IMR-90 (cell line): ENCODE data around the gene FOXP1. TPM values are rescaled to one million over a fixed set of nuclear protein-coding genes. Genes with fewer than 3 reads are reported as not detected.

ENCODE experiments used
- ATAC-seq: fragments of 200-7000 bp; cut with Tn5 transposase; 2 replicates; pipeline ENCODE4 v1.9.1; 2020; ENCODE audit warnings: low read depth, mild to moderate bottlenecking, moderate library complexity
- BruUV-seq: library from RNA; stranded (reverse); fragments of 400-500 nt; replicated peaks from 2 replicates; lab custom pipeline; 2021; lab: Mats Ljungman, UMichigan
- CTCF ChIA-PET: fragments of 300-600 bp; formaldehyde crosslinking; extraction: SDS; loops from one replicate; lab custom pipeline; 2021; ENCODE audit warnings: antibody characterized with exemption; lab: Yijun Ruan, JAX
- POLR2A ChIA-PET: fragments of 300-600 bp; sonication (Branson Sonifier 250); formaldehyde crosslinking; loops from one replicate; lab custom pipeline; 2022; ENCODE audit warnings: antibody characterized with exemption; ENCODE audit not compliant: unreplicated experiment; lab: Charles Lee
- DNase-seq: peaks from one replicate; pipeline ENCODE4 v3.0.0; 2013
- H2AFZ ChIP-seq: replicated peaks from 2 replicates; pipeline ENCODE3; 2013; ENCODE audit warnings: low read length, mild to moderate bottlenecking; ENCODE audit not compliant: poor library complexity
- H2AK5ac ChIP-seq: 2 replicates; pipeline ENCODE4 v1.6.1; 2013; ENCODE audit warnings: low read depth, low read length, inconsistent platforms
- H2AK9ac ChIP-seq: replicated peaks from 2 replicates; pipeline ENCODE3; 2013; ENCODE audit warnings: mild to moderate bottlenecking, low read depth, low read length, moderate library complexity; ENCODE audit not compliant: poor library complexity
- H2BK120ac ChIP-seq: 2 replicates; pipeline ENCODE4 v1.6.1; 2013; ENCODE audit warnings: low read depth, low read length, inconsistent platforms
- H2BK15ac ChIP-seq: 3 replicates; pipeline ENCODE4 v1.6.1; 2013; ENCODE audit warnings: low read depth, low read length, inconsistent platforms
- H2BK20ac ChIP-seq: 2 replicates; pipeline ENCODE4 v1.6.1; 2013; ENCODE audit warnings: low read depth, mild to moderate bottlenecking, inconsistent platforms, low read length, moderate library complexity
- H2BK5ac ChIP-seq: 2 replicates; pipeline ENCODE4 v1.6.1; 2013; ENCODE audit warnings: mild to moderate bottlenecking, low read depth, low read length, inconsistent platforms; ENCODE audit not compliant: poor library complexity, severe bottlenecking
- H3K14ac ChIP-seq: replicated peaks from 2 replicates; pipeline ENCODE4 v1.6.1; 2013; ENCODE audit warnings: low read depth, low read length, inconsistent platforms
- H3K18ac ChIP-seq: 2 replicates; pipeline ENCODE4 v1.6.1; 2013; ENCODE audit warnings: low read depth, low read length, control low read depth
- H3K23ac ChIP-seq: 2 replicates; pipeline ENCODE4 v1.6.1; 2013; ENCODE audit warnings: low read depth, low read length, inconsistent platforms
- H3K27ac ChIP-seq: 2 replicates; pipeline ENCODE4 v1.5.1; 2013; ENCODE audit warnings: mild to moderate bottlenecking, control low read depth, low read length; ENCODE audit not compliant: insufficient read depth
- H3K27me3 ChIP-seq: 2 replicates; pipeline ENCODE4 v1.6.1; 2013; ENCODE audit warnings: low read length; ENCODE audit not compliant: control insufficient read depth, insufficient read depth
- H3K36me3 ChIP-seq: 2 replicates; pipeline ENCODE4 v1.6.1; 2013; ENCODE audit warnings: low read length, mixed read lengths; ENCODE audit not compliant: control insufficient read depth, insufficient read depth
- H3K4ac ChIP-seq: 2 replicates; pipeline ENCODE4 v1.6.1; 2013; ENCODE audit warnings: low read depth, low read length, inconsistent platforms
- H3K4me1 ChIP-seq: 2 replicates; pipeline ENCODE4 v1.6.1; 2013; ENCODE audit warnings: low read length, mixed read lengths; ENCODE audit not compliant: control insufficient read depth, insufficient read depth
- H3K4me2 ChIP-seq: 2 replicates; pipeline ENCODE4 v1.6.1; 2013; ENCODE audit warnings: low read depth, mild to moderate bottlenecking, control low read depth, low read length, moderate library complexity
- H3K4me3 ChIP-seq: 2 replicates; pipeline ENCODE4 v1.5.1; 2013; ENCODE audit warnings: low read depth, mild to moderate bottlenecking, control low read depth, low read length, moderate library complexity; ENCODE audit not compliant: insufficient read depth
- H3K56ac ChIP-seq: 2 replicates; pipeline ENCODE4 v1.6.1; 2013; ENCODE audit warnings: low read length, inconsistent platforms; ENCODE audit not compliant: insufficient read depth; ENCODE audit errors: extremely low read depth
- H3K79me1 ChIP-seq, 2 experiments: 2 replicates each; pipeline ENCODE4 v1.6.1; 2013; ENCODE audit warnings: low read length in 2 of 2, inconsistent platforms in 1 of 2, low read depth in 1 of 2
- H3K9ac ChIP-seq: 2 replicates; pipeline ENCODE4 v1.6.1; 2013; ENCODE audit warnings: low read depth, low read length, control low read depth
- H3K9me1 ChIP-seq: 2 replicates; pipeline ENCODE4 v1.6.1; 2013; ENCODE audit warnings: low read length, inconsistent platforms; ENCODE audit not compliant: insufficient read depth
- H3K9me3 ChIP-seq: 2 replicates; pipeline ENCODE4 v1.6.1; 2013; ENCODE audit warnings: low read length; ENCODE audit not compliant: control insufficient read depth, insufficient read depth
- H4K20me1 ChIP-seq: 2 replicates; pipeline ENCODE4 v1.6.1; 2013; ENCODE audit warnings: low read length, inconsistent platforms; ENCODE audit not compliant: insufficient read depth
- H4K5ac ChIP-seq: 2 replicates; pipeline ENCODE4 v1.6.1; 2013; ENCODE audit warnings: mild to moderate bottlenecking, low read depth, low read length, control low read depth
- H4K8ac ChIP-seq, 2 experiments: 2 replicates each; pipeline ENCODE4 v1.6.1; 2013; ENCODE audit warnings: low read depth in 2 of 2, low read length in 2 of 2, control low read depth in 1 of 2, inconsistent platforms in 1 of 2
- H4K91ac ChIP-seq: 2 replicates; pipeline ENCODE4 v1.6.1; 2013; ENCODE audit warnings: low read depth, low read length, inconsistent platforms; ENCODE audit not compliant: insufficient read depth
- CTCF ChIP-seq: conservative IDR thresholded peaks from 2 replicates; pipeline ENCODE4 v1.5.1; 2012; ENCODE audit warnings: mild to moderate bottlenecking, low read depth, low read length, improper control_type of control experiment
- ELK1 ChIP-seq: fragments of 150-350 bp; IDR thresholded peaks from 2 replicates; pipeline ENCODE4 v1.6.1; 2016; ENCODE audit warnings: low read depth, mild to moderate bottlenecking, low read length, moderate library complexity, borderline replicate concordance
- MXI1 ChIP-seq: IDR thresholded peaks from 2 replicates; pipeline ENCODE4 v1.6.1; 2012; ENCODE audit warnings: low read depth, mild to moderate bottlenecking, low read length, moderate library complexity, borderline replicate concordance
- NFE2L2 ChIP-seq: fragments of 150-350 bp; IDR thresholded peaks from 2 replicates; pipeline ENCODE4 v1.6.1; 2016; ENCODE audit warnings: low read depth, mild to moderate bottlenecking, low read length
- POLR2A ChIP-seq: IDR thresholded peaks from 2 replicates; pipeline ENCODE4 v1.6.1; 2012; ENCODE audit warnings: mild to moderate bottlenecking, low read depth, low read length
- SMC3 ChIP-seq: fragments of 150-350 bp; IDR thresholded peaks from 2 replicates; pipeline ENCODE4 v1.6.1; 2016; ENCODE audit warnings: low read depth, mild to moderate bottlenecking, antibody characterized with exemption, low read length, moderate library complexity
- USF2 ChIP-seq: fragments of 150-350 bp; IDR thresholded peaks from 2 replicates; pipeline ENCODE4 v1.6.1; 2017; ENCODE audit warnings: mild to moderate bottlenecking, antibody characterized with exemption, low read length, low read depth
- WGBS, 2 experiments: methylation state at CpG; one replicate each; pipeline versions ENCODE4 v1.1.5 to v1.1.7; 2013; ENCODE audit warnings: missing lambda C conversion rate in 2 of 2; ENCODE audit not compliant: insufficient read length in 1 of 2; ENCODE audit errors: extremely low coverage in 2 of 2; 5-methylcytosine and 5-hydroxymethylcytosine counted together
- dilution Hi-C: fragments of 300-500 bp; cut with HindIII; formaldehyde crosslinking; loops from one replicate; pipeline ENCODE4 v1.14.3; 2018; ENCODE audit warnings: low sequenced_read_pairs; ENCODE audit not compliant: unreplicated experiment
- in situ Hi-C: fragments of 300-500 bp; cut with MboI; formaldehyde crosslinking; loops from 3 replicates; pipeline ENCODE4 v1.14.3; 2019; ENCODE audit warnings: low sequenced_read_pairs, inconsistent platforms, mixed read lengths
- intact Hi-C: fragments of 100-400 bp; cut with micrococcal nuclease; formaldehyde crosslinking; loops from 2 replicates; pipeline ENCODE4 v1.10.0; 2022
- polyA plus RNA-seq, 3 experiments: library from polyadenylated mRNA; depleted of rRNA; stranded (reverse); fragments of >200 nt; gene quantifications; 2 replicates each; pipeline ENCODE4 v1.2.3, GENCODE V29; 2012; ENCODE audit warnings: low replicate concordance in 1 of 3
- total RNA-seq: library from RNA; depleted of rRNA; stranded (reverse); fragments of >200 nt; gene quantifications from 2 replicates; pipeline ENCODE4 v1.2.3, GENCODE V29; 2012

The FOXP1 gene
- total and polyA plus RNA-seq, 2 of the 4 experiments (the other 2 are of a cell fraction) = 37.0 to 132 TPM

GRCh38 chr3:71393745-71394144 lies 189.8 kb downstream of the FOXP1 start:
- dilution Hi-C loops = no loop called here
- no TSS peak for BruUV-seq
- ChIA-PET POLR2A (no interaction called here), CTCF (no interaction called here)
- no CpG with 5 or more reads among the region's 2 CpGs for WGBS, 2 experiments
- no peak for ATAC-seq
- no peak overlapping the region for H3K9ac ChIP-seq
- no peak overlapping the region for H2BK20ac ChIP-seq
- no peak overlapping the region for H2BK5ac ChIP-seq
- no peaks in the 10 kb centered on the region for H3K27me3 ChIP-seq
- H4K8ac ChIP-seq = no peak overlapping the region
- H3K4me3 ChIP-seq = no peak overlapping the region
- no peak overlapping the region for H3K27ac ChIP-seq
- H3K4me1 ChIP-seq = peaks cover 11% of the 10 kb centered on the region
- no peak overlapping the region for H3K14ac ChIP-seq
- DNase-seq = no peak
- H4K20me1 ChIP-seq = no peaks in the 10 kb centered on the region; the same call in 1 of the 2 replicates
- no peak overlapping the region for H2AFZ ChIP-seq
- no peak overlapping the region for H3K56ac ChIP-seq
- no peak overlapping the region for H3K18ac ChIP-seq
- H3K4ac ChIP-seq = no peak overlapping the region
- intact Hi-C loops = no loop called here
- peaks cover 7 to 45% of the 10 kb centered on the region in 2 experiments for H3K79me1 ChIP-seq
- H3K4me2 ChIP-seq = no peak overlapping the region
- TF ChIP-seq MXI1 (no peak), USF2 (no peak), POLR2A (no peak), SMC3 (no peak), NFE2L2 (no peak), ELK1 (no peak), CTCF (no peak)
- in situ Hi-C loops = no loop called here
- H3K23ac ChIP-seq = no peak overlapping the region
- H3K36me3 ChIP-seq = no peaks in the 10 kb centered on the region
- no peak overlapping the region for H4K5ac ChIP-seq
- no peak overlapping the region for H2BK15ac ChIP-seq
- H2AK5ac ChIP-seq = no peak overlapping the region
- no peak overlapping the region for H4K91ac ChIP-seq
- H3K9me3 ChIP-seq = no peaks in the 10 kb centered on the region
- no peak overlapping the region for H2BK120ac ChIP-seq
- no peak overlapping the region for H2AK9ac ChIP-seq
- peaks cover 13% of the 10 kb centered on the region for H3K9me1 ChIP-seq
